HPDE6-E6E7 (cell line): ENCODE data around the gene ZFP30.
A peak's percentile ranks its signal among the peaks of the same experiment; 100 is the strongest.
"Not testable (repeated sequence)": the region's sequence is repeated elsewhere in the genome, so short reads cannot be mapped to it uniquely, and the experiment has no call there.

Experiments
- DNase-seq: peaks from one replicate; pipeline ENCODE4 v3.0.0; 2011; ENCODE audit warnings: missing footprints; ENCODE audit errors: extremely low spot score

ZFP30 gene

DNA sequence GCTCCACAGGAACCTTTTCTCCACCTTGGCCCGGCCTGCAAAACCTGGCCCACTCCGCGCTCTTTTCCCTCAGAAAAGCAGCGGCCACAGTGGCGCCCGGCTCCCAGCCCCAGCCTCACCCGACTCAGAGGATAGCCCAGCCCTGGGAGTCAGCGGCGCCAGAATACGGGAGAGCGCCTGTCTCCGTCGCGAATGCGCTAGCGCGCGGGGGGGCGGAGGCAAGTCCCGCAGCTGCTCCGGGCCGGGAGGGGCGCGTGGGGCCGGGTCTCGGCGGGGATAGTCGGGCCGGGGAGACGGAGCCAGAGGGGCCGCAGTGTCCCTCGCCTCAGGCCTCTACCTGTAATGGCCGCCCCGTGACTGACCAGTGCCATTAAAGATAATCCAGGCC is at the start of gene ZFP30:
Gene ZFP30, minus strand, starts transcription at position 165 of the 388 bp plus-strand sequence. CDS start 7,643 bp downstream, outside the sequence.
- DNase-seq, result peak; percentile 79

DNA sequence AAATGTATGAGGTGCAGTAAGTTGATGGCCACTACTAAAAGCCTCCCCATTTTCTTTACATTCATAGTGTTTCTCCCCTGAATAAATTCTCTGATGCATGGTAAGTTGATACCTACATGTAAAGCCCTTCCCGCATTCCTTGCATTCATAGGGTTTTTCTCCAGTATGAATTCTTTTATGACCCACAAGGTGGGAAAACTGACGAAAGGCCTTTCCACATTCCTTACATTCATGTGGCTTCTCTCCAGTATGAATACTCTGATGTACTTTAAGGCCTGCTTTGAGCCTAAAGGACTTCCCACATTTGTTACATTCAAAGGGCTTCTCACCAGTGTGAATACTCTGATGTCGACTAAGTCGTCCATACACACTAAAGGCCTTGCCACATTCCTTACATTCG is 43.8 kb upstream of the ZFP30 start:
- no peak for DNase-seq

DNA sequence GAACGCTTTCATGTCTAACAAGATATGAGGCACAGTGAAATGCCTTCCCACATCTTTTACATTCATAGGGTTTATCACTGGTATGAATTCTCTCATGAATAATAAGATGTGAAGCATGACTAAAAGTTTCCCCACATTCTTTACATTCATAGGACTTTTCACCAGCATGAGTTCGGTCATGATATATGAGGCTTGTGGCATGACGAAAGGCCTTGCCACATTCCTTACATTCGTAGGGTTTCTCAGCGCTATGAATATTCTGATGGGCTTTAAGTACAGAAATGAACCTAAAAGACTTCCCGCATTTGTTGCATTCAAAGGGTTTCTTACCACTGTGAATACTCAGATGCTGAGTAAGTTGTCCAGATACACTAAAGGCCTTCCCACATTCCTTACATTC is 43.0 kb upstream of the ZFP30 start:
- DNase-seq, result no peak

DNA sequence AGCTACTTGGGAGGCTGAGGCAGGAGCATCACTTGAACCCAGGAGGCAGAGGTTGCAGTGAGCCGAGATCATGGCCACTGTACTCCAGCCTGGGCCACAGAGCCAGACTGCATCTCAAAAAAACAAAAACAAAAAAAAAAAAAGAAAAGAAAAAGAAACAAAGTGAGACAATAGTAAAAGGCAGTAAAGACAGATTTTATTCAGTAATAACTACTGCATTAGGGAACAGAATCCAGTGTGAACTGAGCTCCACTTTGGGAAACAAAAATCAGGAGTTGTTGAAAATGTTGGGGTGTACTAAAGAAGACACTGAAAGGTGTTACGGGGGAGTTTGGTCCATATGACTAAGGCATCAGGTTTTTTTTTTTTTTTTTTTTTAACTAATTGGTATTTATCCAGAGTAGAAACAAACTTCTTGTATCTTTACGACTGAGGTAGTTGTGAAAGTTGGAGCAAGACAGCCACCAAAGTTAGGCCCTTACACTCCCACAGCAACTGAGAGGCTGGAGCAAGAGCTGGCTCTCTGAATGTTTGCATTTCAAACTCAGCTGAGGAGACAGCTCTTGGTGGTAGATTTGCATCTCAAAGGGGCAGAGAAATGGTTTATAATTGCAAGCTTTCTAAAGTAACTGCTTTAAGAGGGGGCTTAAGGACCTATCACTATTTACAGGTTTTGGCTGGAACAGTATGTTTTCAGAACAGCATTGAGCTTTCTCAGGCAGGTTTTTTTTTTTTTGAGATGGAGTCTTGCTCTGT is 40.1 kb upstream of the ZFP30 start:
- DNase-seq, result no peak

DNA sequence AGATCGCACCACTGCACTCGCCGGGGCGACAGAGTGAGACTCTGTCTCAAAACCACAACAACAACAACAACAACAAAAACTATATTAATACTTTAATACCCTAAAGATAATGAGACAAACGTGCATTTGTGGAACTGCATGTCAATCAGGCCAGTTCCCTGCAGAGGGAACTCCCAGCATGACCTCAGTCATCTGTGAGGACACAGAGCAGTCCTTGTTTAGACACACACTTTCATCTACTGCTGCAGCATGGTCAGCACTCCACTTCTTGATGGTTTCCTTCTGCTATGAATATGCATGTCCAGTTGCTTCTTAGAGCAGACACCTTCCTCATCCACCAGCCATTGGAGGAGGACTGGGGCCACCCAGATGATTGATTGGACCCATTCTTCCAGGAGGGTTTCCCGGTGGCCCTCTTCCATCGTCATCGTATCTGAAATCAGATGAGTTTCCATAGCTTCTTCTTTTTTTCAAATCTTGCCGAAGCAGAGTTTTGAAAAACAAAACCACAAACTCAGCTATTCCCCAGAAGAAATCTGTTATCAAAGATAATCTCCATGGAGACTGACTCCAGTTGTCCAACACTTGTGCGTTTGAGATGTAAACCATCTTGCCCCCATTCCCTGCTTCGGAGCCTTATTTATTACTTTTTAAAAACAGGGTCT is 37.8 kb upstream of the ZFP30 start:
- no peak for DNase-seq

DNA sequence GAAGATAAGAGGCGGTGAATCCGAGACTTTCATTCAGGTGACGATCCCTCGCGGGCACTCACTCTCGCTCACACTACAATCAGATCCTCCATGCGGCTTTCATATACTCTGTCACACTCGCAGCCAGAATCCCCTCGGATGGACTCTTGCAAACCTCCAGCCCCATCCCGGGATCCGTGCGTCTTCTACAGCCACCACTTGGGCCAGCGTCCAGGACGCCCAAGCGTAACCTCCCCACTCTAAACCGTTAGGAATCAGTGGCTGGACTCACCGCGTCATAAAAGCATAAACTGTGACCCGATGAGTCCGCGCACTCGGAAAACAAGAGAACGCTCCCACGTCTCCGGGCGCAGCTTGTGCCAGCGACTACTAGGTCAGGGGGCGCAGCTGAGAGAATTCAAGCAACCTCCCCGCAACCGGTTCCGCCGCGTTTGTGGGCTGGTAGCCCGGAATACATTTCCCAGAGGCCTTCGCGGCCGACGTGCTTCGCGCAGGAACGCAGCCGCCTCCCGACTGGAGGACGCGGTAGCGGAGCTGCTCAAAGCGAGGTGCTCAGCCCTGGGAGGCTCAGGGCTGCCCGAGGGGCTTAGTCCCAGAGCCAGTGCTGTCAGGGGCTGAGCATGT is 36.7 kb upstream of the ZFP30 start:
- DNase-seq, result peak; percentile 12

DNA sequence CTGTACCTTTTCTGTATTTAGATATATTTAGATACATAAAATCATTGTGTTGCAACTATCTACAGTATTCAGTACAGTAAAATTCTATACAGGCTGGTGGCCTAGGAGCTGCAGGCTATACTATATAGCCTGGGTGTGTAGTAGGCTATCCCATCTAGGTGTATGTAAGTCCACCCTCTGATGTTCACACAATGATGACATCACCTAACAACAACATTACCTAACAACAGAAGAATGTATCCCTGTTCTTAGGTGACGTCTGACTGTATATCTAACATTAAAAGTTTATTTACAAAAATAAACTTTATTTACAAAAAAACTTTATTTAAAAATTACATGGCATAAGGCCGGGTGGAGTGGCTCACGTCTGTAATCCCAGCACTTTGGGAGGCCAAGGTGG is 28.3 kb upstream of the ZFP30 start:
- no peak for DNase-seq

DNA sequence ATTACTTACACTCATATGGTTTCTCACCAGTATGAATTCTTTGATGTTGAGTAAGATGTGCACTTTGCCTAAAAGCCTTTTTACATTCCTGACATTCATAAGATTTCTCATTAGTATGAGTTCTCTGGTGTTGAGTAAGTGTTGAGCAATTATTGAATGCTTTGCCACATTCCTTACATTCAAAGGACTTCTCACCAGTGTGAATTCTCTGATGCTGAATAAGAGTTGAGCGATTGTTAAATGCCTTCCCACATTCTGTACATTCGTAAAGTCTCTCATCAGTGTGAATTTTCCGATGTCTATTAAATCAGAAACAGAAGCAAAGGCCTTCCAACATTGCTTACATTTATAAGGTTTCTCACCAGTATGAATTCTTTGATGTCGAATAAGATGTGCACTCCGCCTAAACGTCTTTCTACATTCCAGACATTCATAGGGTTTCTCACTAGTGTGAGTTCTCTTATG is 14.2 kb upstream of the ZFP30 start:
- no peak for DNase-seq

DNA sequence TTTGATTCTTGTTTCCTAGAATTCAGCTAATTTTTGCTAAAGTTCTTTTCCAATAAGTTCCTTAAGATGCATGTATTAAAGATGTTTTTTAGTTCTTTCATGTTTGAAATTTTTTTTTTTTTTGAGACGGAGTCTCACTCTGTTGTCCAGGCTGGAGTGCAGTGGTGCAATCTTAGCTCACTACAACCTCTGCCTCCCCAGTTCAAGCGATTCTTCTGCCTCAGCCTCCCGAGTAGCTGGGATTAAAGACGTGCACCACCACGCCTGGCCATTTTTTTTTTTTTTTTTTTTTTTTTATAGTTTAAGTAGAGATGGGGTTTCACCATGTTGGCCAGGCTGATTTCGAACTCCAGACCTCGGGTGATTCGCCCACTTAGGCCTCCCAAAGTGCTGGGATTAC is 1.9 kb upstream of the ZFP30 start:
- DNase-seq, result not testable (repeated sequence)

DNA sequence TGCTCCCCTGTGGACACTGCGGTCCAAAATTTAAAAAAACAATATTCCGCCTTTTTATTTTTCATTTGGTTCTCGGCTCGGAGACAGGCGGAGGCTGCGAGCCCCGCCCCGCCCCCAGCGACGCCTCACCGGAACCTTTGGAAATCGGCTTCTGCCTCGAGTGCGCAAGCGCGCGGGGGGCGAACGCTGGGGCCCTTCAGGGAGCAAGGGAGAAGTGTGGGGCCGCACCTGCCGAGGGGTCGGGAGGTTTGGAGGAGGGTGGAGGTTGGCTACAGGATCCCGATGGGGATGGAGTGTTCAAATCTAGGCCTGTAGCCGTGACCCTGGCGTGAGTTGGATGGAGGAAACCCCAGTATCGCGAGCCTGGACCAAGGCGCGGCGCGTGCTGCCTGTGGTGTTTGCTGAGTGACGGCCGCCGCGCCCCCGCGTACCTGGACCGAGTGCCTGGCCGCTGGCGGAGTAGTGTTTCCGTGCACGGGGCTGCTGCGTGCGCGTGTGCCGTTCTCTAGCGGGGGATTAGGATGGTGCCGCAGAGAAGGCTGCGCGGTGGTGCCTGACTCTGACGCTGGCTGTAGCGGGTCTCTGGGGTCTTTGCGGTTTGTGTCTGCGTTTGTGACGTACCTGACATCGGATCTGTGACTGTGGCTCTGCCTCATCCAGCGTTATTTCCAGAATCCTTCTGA is 565 bp upstream of the ZFP30 start:
- peak; percentile 82 for DNase-seq

DNA sequence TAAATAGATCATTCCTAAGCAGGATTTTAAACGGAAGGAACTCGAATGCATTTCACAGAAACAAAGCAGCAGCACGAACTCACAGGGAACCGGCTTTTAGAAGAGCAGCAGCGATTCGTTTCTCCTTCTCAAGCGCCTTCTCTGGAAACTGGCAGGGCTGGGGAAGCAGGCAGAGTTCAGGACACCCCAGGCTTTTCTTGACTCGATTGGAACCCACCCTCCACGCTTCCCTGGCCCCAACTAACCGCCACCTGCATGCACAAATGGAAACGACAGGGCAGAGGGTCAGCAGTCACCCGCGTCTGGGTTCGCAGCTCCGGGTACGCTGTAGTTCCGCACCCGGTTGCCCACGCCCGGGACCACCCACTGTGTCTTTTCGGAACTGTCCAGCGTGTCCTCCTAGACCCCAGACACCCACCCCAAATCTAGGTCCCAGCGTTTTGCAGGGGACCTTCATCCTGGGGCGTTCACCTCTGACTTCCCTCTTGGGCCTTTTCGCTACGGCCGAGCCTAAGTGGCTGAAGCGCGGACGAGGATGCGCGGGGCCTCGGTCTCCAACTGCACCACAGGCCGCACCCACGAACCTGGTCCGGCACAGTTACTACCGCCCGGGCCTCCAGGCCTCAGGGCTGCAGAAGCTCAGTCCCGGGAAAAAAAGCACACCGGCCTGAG is 500 bp downstream of the ZFP30 start:
- peak; percentile 16 for DNase-seq

DNA sequence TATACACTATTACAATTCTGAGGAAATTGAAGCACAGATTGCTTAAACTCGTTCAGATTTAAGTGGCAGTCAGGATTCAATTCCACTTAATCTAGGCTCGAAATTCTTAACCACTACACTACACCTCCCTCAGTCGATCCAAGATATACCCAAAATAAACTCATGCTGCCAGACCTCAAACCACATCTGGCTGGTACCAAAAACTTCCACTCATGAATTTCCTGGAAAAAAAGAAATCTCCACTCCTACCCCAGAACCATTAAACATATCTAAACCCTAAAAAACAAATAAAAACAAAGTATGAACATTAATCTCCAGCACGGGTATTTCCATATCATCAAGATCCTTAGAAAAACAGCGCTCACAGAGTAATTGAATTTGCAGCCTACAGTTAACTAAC is 1.1 kb downstream of the ZFP30 start:
- DNase-seq, result no peak

DNA sequence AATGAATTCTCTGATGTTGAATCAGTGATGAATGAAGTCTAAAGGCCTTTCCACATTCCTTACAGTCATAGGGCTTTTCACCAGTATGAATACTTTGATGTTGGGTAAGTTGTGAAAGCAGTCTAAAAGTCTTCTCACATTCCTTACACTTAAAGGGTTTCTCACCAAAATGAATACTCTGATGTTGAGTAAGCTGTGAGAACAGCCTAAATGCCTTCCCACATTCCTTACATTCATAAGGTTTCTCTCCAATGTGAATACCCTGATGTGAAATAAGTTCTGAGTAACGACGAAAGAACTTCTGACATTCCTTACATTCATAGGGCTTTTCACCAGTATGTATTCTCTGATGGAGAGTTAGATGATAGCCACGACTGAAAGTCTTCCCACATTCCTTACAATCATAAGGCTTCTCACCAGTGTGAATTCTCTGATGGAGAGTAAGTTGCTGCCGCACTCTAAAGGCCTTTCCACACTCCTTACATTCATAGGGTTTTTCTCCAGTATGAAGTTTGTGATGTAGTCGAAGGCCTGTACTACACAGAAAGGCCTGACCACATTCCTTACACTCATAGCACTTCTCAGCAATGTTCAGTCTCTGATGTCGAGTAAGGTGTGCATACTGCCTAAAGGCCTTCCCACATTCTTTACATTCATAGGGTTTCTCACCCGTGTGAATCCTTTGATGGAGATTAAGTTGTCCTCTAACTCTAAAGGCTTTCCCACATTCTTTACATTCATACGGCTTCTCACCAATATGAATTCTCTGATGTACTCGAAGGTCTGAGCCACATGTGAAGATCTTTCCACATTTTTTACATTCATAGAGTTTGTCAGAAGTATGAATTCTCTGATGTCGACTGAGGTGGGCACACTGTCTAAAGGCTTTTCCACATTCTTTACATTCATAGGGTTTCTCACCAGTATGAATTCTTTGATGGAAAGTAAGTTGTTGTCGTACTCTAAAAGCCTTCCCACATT is 19.9 kb downstream of the ZFP30 start:
- DNase-seq, result no peak

DNA sequence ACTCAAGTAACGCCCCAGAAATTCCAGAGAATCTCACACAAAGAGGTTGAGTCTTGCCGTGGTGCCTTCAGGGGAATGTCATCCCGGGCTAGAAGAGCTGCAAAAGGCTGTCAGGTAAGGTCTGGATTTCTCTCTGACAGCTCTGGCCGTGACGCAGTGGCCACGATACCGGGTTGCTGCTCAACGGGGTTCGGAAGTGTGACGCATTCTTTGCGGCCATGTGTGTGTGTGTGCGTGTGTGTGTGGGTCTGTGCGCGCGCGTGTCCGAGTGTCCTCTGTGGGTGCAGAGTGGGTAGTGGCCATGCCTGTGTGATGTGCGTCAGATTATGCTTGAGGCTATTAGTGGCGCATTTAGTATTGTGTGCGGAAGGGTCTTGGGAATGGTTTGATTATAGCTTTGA is 60.3 kb downstream of the ZFP30 start:
- peak; percentile 51 for DNase-seq

DNA sequence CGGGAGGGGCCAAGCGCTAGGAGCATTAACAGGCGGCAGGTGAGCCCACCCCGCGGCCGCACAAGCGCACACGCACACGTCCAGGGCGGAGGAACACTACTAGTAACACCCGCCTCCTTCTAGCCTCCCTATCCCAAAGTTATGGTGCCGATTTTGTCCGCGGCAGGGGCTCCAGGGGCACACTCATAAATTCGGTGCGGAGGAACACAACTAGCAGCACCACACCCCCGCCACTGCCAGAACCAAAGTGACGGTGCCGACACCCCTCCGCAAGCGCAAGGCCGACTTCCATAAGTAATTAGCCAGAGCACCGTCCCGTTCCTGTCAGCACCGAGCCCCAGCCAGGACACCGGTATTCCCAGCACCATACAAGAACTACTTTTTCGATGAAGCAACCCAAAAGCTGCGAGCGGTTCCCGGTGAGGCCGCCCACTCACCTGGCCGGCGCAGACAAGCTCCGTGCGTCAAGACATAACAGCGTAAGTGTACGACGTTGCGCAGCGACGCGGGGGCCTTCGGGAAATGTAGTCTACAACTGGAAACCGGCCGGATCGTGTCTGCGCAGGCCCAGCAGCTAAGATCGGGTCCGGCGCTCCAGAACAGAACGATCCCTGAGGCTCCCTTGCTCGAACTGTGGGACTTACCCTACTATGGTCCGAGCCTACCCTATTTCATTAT is 60.8 kb downstream of the ZFP30 start, which contains the start of the genes ZNF540 and ZNF571:
Gene ZNF540, plus strand, starts transcription at position 573 of the 678 bp plus-strand sequence. CDS start 3,572 bp downstream, outside the sequence.
Gene ZNF571, minus strand, starts transcription at position 489 of the 678 bp plus-strand sequence. CDS start 8,116 bp downstream, outside the sequence.
- DNase-seq, result peak; percentile 83

DNA sequence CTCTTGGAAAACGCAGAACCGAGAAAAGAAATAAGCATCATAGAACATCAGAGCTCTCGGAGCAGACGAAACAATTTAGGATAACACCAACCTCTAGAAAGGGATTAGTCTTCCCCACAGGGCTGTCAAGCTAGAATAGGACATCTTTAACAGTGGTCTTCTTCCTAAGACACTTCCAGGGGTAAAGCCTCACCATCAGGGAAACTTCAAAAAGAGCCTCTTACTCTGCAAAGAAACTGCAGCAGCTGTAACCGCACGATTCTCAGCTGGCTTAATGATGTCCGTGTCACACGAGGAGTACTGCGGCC is 61.3 kb downstream of the ZFP30 start:
- DNase-seq, result peak; percentile 17

DNA sequence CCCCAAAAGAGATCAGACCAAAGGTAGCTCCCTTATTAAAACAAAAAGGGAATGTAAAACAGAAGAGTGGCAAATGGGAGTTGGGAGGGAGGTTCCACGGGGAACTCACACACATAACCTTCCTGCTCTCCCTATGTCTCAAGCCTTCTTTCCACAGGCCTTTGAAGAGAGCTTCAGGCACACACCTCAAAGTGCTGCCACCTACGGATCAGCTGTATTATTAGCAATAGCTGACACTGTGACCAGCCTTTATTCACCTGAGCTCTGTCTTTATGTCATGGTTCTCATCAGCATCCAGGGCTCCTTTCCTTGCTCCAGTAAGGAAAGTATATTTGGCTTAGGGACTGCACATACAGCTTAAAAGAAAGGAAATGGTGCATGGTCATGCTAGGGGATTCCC is 71.9 kb downstream of the ZFP30 start:
- DNase-seq, result no peak

DNA sequence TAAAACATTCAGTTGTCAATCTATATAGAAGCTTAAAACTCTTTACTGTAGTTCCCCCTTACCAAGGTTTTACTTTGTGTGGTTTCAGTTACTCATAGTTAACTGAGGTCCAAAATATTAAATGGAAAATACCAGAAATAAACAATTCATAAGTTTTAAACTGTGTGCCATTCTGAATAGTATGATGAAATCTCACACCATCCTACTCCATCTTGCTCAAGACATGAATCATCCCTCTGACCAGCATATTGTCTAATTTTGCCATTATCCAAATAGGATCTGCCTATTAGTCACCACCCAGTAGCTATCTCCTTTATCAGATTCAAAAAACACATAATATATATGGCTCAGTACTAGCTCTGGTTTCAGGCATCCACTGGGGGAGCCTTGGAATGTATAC is 83.1 kb downstream of the ZFP30 start:
- DNase-seq, result peak; percentile 32

DNA sequence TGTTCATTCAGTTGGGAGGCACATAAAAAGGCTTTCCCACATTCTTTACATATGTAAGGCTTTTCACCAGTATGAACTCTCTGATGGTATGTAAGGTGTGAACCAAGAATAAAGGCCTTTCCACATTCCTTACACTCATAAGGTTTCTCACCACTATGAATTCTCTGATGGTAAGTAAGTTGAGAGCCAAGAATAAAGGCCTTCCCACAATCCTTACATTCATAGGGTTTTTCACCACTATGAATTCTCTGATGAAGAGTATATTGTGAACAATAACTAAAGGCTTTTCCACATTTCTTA is 89.9 kb downstream of the ZFP30 start:
- DNase-seq, result no peak
